BJ (cell line): ENCODE data around the gene PLEKHF1. TPM values are rescaled to one million over a fixed set of nuclear protein-coding genes. Genes with fewer than 3 reads are reported as not detected.

Experiments used
- CTCF ChIA-PET: fragments of 350-600 bp; formaldehyde crosslinking; extraction: SDS; loops from one replicate; lab custom pipeline; 2021; ENCODE audit warnings: antibody characterized with exemption, inconsistent platforms; lab: Yijun Ruan, JAX
- POLR2A ChIA-PET: fragments of 300-600 bp; sonication (Branson Sonifier 250); formaldehyde crosslinking; extraction: SDS; loops from one replicate; lab custom pipeline; 2021; ENCODE audit warnings: antibody characterized with exemption; lab: Charles Lee
- DNase-seq: peaks from one replicate; pipeline ENCODE4 v3.0.0-alpha.2; 2011; ENCODE audit warnings: low read depth
- H3K27me3 ChIP-seq: 2 replicates; pipeline ENCODE4 v1.6.0; 2011; ENCODE audit warnings: low read length; ENCODE audit not compliant: control insufficient read depth, insufficient read depth
- H3K36me3 ChIP-seq: 2 replicates; pipeline ENCODE4 v1.5.1; 2011; ENCODE audit warnings: low read length; ENCODE audit not compliant: control insufficient read depth, insufficient read depth
- H3K4me3 ChIP-seq: 2 replicates; pipeline ENCODE4 v1.5.1; 2011; ENCODE audit warnings: low read depth, mild to moderate bottlenecking, control low read depth, low read length
- CTCF ChIP-seq: IDR thresholded peaks from 2 replicates; pipeline ENCODE4 v1.5.1; 2011; ENCODE audit warnings: low read depth, mild to moderate bottlenecking, control low read depth, inconsistent platforms, low read length, moderate library complexity; ENCODE audit not compliant: insufficient read depth
- polyA plus RNA-seq: library from polyadenylated mRNA; depleted of rRNA; stranded (reverse); fragments of >200 nt; gene quantifications from 2 replicates; pipeline ENCODE4 v1.2.3, GENCODE V29; 2011

The PLEKHF1 gene
- polyA plus RNA-seq, 1 experiment: 8.7 TPM

- TF ChIP-seq CTCF: no peak
- no peaks in the 10 kb centered on the region; the same call in none of the 2 replicates for H3K27me3 ChIP-seq
- H3K36me3 ChIP-seq: no peaks in the 10 kb centered on the region
- ChIA-PET CTCF (interaction anchor here (0.9 to 1.5 kb wide), 4 partner anchors 8 to 65 kb away, joined by 3 read pairs; no protein-coding TSS in a partner anchor), POLR2A (no interaction called here)
- DNase-seq: no peak
- H3K4me3 ChIP-seq: no peak overlapping the region
Measured at GRCh38 chr19:29650772-29651387, 14.4 kb upstream of the PLEKHF1 start.

- CTCF ChIA-PET: interaction anchor here (1.4 to 1.5 kb wide), 2 partner anchors 9 to 43 kb away, joined by 3 read pairs; no protein-coding TSS in a partner anchor
- POLR2A ChIA-PET: no interaction called here
- no peak for DNase-seq
- Histone ChIP-seq H3K4me3 (no peak overlapping the region), H3K36me3 (no peaks in the 10 kb centered on the region), H3K27me3 (no peaks in the 10 kb centered on the region; the same call in none of the 2 replicates)
- TF ChIP-seq CTCF: no peak
Measured at GRCh38 chr19:29651622-29652394, 13.5 kb upstream of the PLEKHF1 start.

GRCh38 chr19:29653398-29653797 is 11.9 kb upstream of the PLEKHF1 start:
- H3K27me3 ChIP-seq: no peaks in the 10 kb centered on the region; the same call in 1 of the 2 replicates
- no peaks in the 10 kb centered on the region for H3K36me3 ChIP-seq
- ChIA-PET CTCF (interaction anchor here (1.0 kb wide), 1 partner anchor 42 kb away, joined by 3 read pairs; no protein-coding TSS in a partner anchor), POLR2A (no interaction called here)
- DNase-seq: no peak
- no peak for TF ChIP-seq CTCF
- H3K4me3 ChIP-seq: no peak overlapping the region

- CTCF ChIA-PET: no interaction called here
Measured at GRCh38 chr19:29655648-29656335, 9.5 kb upstream of the PLEKHF1 start.

More at GRCh38 chr19:29655648-29656335, 9.5 kb upstream of the PLEKHF1 start:
- no peak for DNase-seq
- no peak for TF ChIP-seq CTCF
- Histone ChIP-seq H3K4me3 (no peak overlapping the region), H3K36me3 (no peaks in the 10 kb centered on the region), H3K27me3 (no peaks in the 10 kb centered on the region; the same call in 1 of the 2 replicates)
- POLR2A ChIA-PET: no interaction called here
